Measurements from ENCODE around the gene MSMB.

GRCh38 chr10:46030091-46030937 is 15.8 kb downstream of the MSMB start, which contains the start of gene NCOA4:
- TF ChIP-seq POLR2AphosphoS5 (IDR thresholded peaks at IDR 0.05; ENCODE audit: low read depth, low read length) (peak; percentile 96), REST (IDR thresholded peaks at IDR 0.05; ENCODE audit: insufficient read depth in 1 of 2, low read depth in 2 of 2, low read length in 2 of 2) (no peak), TAF1 (IDR thresholded peaks at IDR 0.05; ENCODE audit: borderline replicate concordance, insufficient read depth, low read length) (peak; percentile 73; the same call in 1 of the 2 replicates)
